Caco-2 (cell line): ENCODE measurements around the gene CREB3L1. TPM values are rescaled to one million over a fixed set of nuclear protein-coding genes. Genes with fewer than 3 reads are reported as not detected.

ENCODE experiments used
- BruUV-seq: library from RNA; stranded (reverse); fragments of 400-500 nt; replicated peaks from 2 replicates; lab custom pipeline; 2021; lab: Mats Ljungman, UMichigan
- CTCF ChIA-PET: fragments of 300-600 bp; sonication (Branson Sonifier 250); formaldehyde crosslinking; loops from one replicate; lab custom pipeline; 2022; ENCODE audit warnings: antibody characterized with exemption; lab: Charles Lee
- POLR2A ChIA-PET: fragments of 300-600 bp; sonication (Branson Sonifier 250); formaldehyde crosslinking; loops from one replicate; lab custom pipeline; 2022; ENCODE audit warnings: antibody characterized with exemption; lab: Charles Lee
- DNase-seq, 2 experiments: peaks; one replicate each; pipeline versions ENCODE4 v3.0.0 to v3.0.0-alpha.2; 2020 to 2022
- H3K27me3 ChIP-seq: replicated peaks from 2 replicates; pipeline ENCODE4 v1.6.0; 2011; ENCODE audit warnings: low read length; ENCODE audit not compliant: control insufficient read depth, insufficient read depth
- H3K36me3 ChIP-seq: 2 replicates; pipeline ENCODE4 v1.5.1; 2011; ENCODE audit warnings: low read length; ENCODE audit not compliant: control insufficient read depth, insufficient read depth
- H3K4me1 ChIP-seq: fragments of 250-450 bp; sonication (Bioruptor Pico); 2 replicates; pipeline ENCODE4 v1.5.1; 2020; ENCODE audit warnings: mild to moderate bottlenecking
- H3K4me3 ChIP-seq: 2 replicates; pipeline ENCODE4 v1.5.1; 2011; ENCODE audit warnings: low read depth, mild to moderate bottlenecking, control low read depth, low read length
- H3K9me3 ChIP-seq: fragments of 250-450 bp; sonication (Bioruptor Pico); 2 replicates; pipeline ENCODE4 v1.5.1; 2020; ENCODE audit warnings: mild to moderate bottlenecking, moderate library complexity
- H3K27ac Mint-ChIP-seq: one replicate; pipeline ENCODE4 v1.8.0; 2022; ENCODE audit warnings: mixed read lengths; ENCODE audit not compliant: unreplicated experiment
- H3K27me3 Mint-ChIP-seq: one replicate; pipeline ENCODE4 v1.8.0; 2022; ENCODE audit warnings: mixed read lengths; ENCODE audit not compliant: insufficient read depth, unreplicated experiment
- H3K36me3 Mint-ChIP-seq: one replicate; pipeline ENCODE4 v1.8.0; 2022; ENCODE audit warnings: mild to moderate bottlenecking, mixed read lengths; ENCODE audit not compliant: insufficient read depth, unreplicated experiment
- H3K4me1 Mint-ChIP-seq: one replicate; pipeline ENCODE4 v1.8.0; 2022; ENCODE audit warnings: low read depth, mixed read lengths; ENCODE audit not compliant: unreplicated experiment
- H3K4me3 Mint-ChIP-seq: one replicate; pipeline ENCODE4 v1.8.0; 2022; ENCODE audit warnings: mild to moderate bottlenecking, moderate library complexity, mixed read lengths; ENCODE audit not compliant: unreplicated experiment
- H3K9me3 Mint-ChIP-seq: one replicate; pipeline ENCODE4 v1.8.0; 2022; ENCODE audit warnings: mixed read lengths; ENCODE audit not compliant: unreplicated experiment
- CTCF ChIP-seq, 2 experiments: fragments of 200-600 bp in 1 of 2; IDR thresholded peaks; 1 replicate in 1 of 2; 2 replicates in 1 of 2; pipeline versions ENCODE4 v1.5.1 to v1.8.0; 2011 to 2022; ENCODE audit warnings: antibody characterized with exemption in 1 of 2, control low read depth in 1 of 2, inconsistent platforms in 1 of 2, low read depth in 1 of 2, low read length in 1 of 2, mild to moderate bottlenecking in 1 of 2, moderate library complexity in 1 of 2; ENCODE audit not compliant: insufficient read depth in 1 of 2, severe bottlenecking in 1 of 2, unreplicated experiment in 1 of 2
- intact Hi-C: fragments of 100-400 bp; cut with micrococcal nuclease; formaldehyde crosslinking; loops from one replicate; pipeline ENCODE4 v1.10.0; 2022; ENCODE audit not compliant: unreplicated experiment
- total RNA-seq: library from RNA; stranded (reverse); gene quantifications from 2 replicates; pipeline ENCODE4 v1.2.3, GENCODE V29; 2022

The CREB3L1 gene
- total RNA-seq, 1 experiment from 2014 or later: 24.9 TPM

DNA sequence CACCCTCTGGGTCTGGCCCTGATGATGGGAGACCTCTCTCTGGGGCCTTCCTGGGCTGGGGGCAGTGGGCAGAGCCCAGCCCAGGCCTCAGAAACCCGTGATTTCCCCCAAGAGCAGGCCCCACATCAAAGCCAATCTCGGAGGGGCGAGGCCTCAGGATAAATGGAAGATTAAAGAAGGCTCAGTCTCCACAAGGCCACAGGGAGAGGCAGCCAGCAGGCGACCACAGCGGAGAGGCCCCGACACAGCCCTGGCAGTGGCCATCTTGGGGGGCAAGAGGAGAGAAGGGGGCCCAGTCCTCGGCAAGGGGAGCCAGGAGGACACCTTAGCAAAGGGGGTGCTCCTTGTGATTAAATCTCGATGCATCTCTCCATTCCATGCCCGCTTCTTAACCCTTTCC lies 12.5 kb upstream of the CREB3L1 start:
- no peaks in the 10 kb centered on the region for H3K9me3 Mint-ChIP-seq
- TF ChIP-seq CTCF (IDR thresholded peaks at IDR 0.05; ENCODE audit: insufficient read depth in 1 of 2, low read depth in 1 of 2, low read length in 1 of 2, severe bottlenecking in 1 of 2, unreplicated experiment in 1 of 2): no peak
- BruUV-seq: no TSS peak

GRCh38 chr11:46265764-46266163 lies 11.7 kb upstream of the CREB3L1 start:
- no peak for DNase-seq
- Histone ChIP-seq H3K36me3 (no peaks in the 10 kb centered on the region), H3K27me3 (no peaks in the 10 kb centered on the region), H3K9me3 (no peaks in the 10 kb centered on the region), H3K4me3 (no peak overlapping the region), H3K4me1 (peaks cover 12% of the 10 kb centered on the region)
- POLR2A ChIA-PET: no interaction called here
- no peaks in the 10 kb centered on the region for H3K27me3 Mint-ChIP-seq
- H3K4me1 Mint-ChIP-seq: peaks cover 10% of the 10 kb centered on the region
- H3K27ac Mint-ChIP-seq: no peak overlapping the region
- H3K9me3 Mint-ChIP-seq: no peaks in the 10 kb centered on the region
- intact Hi-C loops: no loop called here
- CTCF ChIA-PET: interaction anchor here (0.5 kb wide), 1 partner anchor 12 kb away, joined by 4 read pairs; no protein-coding TSS in a partner anchor
- no peaks in the 10 kb centered on the region for H3K36me3 Mint-ChIP-seq
- TF ChIP-seq CTCF (IDR thresholded peaks at IDR 0.05; ENCODE audit: insufficient read depth in 1 of 2, low read depth in 1 of 2, low read length in 1 of 2, severe bottlenecking in 1 of 2, unreplicated experiment in 1 of 2): no peak
- no peak overlapping the region for H3K4me3 Mint-ChIP-seq
- no TSS peak for BruUV-seq

More for the DNA sequence above, 12.5 kb upstream of the CREB3L1 start:
- H3K4me3 Mint-ChIP-seq: no peak overlapping the region
- H3K27me3 Mint-ChIP-seq: no peaks in the 10 kb centered on the region
- no peaks in the 10 kb centered on the region for H3K36me3 Mint-ChIP-seq
- no peak overlapping the region for H3K27ac Mint-ChIP-seq
- intact Hi-C loops: no loop called here
- H3K4me1 Mint-ChIP-seq: peaks cover 8% of the 10 kb centered on the region
- H3K36me3 ChIP-seq: no peaks in the 10 kb centered on the region
- ChIA-PET CTCF (interaction anchor here (0.7 kb wide), 1 partner anchor 12 kb away, joined by 7 read pairs; no protein-coding TSS in a partner anchor), POLR2A (interaction anchor here (0.7 kb wide), 1 partner anchor 42 kb away, joined by 7 read pairs; no protein-coding TSS in a partner anchor)
- DNase-seq: no peak
- H3K4me1 ChIP-seq: peaks cover 7% of the 10 kb centered on the region
- H3K9me3 ChIP-seq: no peaks in the 10 kb centered on the region
- no peak overlapping the region for H3K4me3 ChIP-seq
- no peaks in the 10 kb centered on the region for H3K27me3 ChIP-seq

DNA sequence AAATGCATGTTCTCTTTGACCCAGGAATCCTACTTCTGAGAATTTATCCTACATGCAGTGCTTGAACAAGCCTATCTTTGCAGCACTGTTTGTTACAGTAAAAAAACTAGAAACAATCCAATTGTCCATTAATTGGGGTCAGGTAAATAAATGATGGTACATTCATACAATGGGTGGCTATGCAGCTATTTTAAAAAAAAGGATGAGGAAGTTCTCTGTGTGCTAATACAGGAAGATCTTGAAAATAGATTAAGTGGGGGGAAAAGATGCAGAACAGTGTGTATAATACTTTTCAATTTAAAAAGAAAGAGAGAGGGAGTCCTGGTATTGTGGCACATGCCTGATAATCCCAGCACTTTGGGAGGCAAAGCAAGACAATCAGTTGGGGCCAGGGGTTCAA lies 9.5 kb upstream of the CREB3L1 start:
- CTCF ChIA-PET: no interaction called here

More for the DNA sequence above, 9.5 kb upstream of the CREB3L1 start:
- no peak overlapping the region for H3K4me3 Mint-ChIP-seq
- no peak for DNase-seq
- Histone ChIP-seq H3K4me3 (no peak overlapping the region), H3K4me1 (peaks cover 32% of the 10 kb centered on the region), H3K27me3 (no peaks in the 10 kb centered on the region), H3K9me3 (no peaks in the 10 kb centered on the region), H3K36me3 (no peaks in the 10 kb centered on the region)
- POLR2A ChIA-PET: no interaction called here
- no peak overlapping the region for H3K27ac Mint-ChIP-seq
- H3K4me1 Mint-ChIP-seq: peaks cover 28% of the 10 kb centered on the region
- no peaks in the 10 kb centered on the region for H3K27me3 Mint-ChIP-seq
- no TSS peak for BruUV-seq
- intact Hi-C loops: no loop called here
- TF ChIP-seq CTCF (IDR thresholded peaks at IDR 0.05; ENCODE audit: insufficient read depth in 1 of 2, low read depth in 1 of 2, low read length in 1 of 2, severe bottlenecking in 1 of 2, unreplicated experiment in 1 of 2): no peak
- H3K36me3 Mint-ChIP-seq: no peaks in the 10 kb centered on the region
- H3K9me3 Mint-ChIP-seq: no peaks in the 10 kb centered on the region
